GM12878 (cell line): ENCODE results near the gene TOP1. TPM values are rescaled to one million over a fixed set of nuclear protein-coding genes. Genes with fewer than 3 reads are reported as not detected.
A peak's percentile ranks its signal among the peaks of the same experiment; 100 is the strongest.

Experiments
- ATAC-seq: fragments of 200-7000 bp; cut with Tn5 transposase; 3 replicates; pipeline ENCODE4 v1.9.1; 2020; ENCODE audit warnings: mild to moderate bottlenecking, moderate library complexity
- BruUV-seq: library from RNA; stranded (reverse); fragments of 400-500 nt; replicated peaks from 2 replicates; lab custom pipeline; 2021; lab: Mats Ljungman, UMichigan
- CTCF ChIA-PET: fragments of 300-600 bp; sonication (Branson Sonifier 250); formaldehyde crosslinking; extraction: SDS; loops from one replicate; lab custom pipeline; 2021; ENCODE audit warnings: inconsistent platforms; lab: Yijun Ruan, JAX
- POLR2A ChIA-PET: fragments of 350-600 bp; formaldehyde crosslinking; extraction: SDS; loops from one replicate; lab custom pipeline; 2021; ENCODE audit warnings: inconsistent platforms; lab: Charles Lee
- RAD21 ChIA-PET: fragments of 300-600 bp; sonication (Branson Sonifier 250); formaldehyde crosslinking; loops from one replicate; lab custom pipeline; 2023; ENCODE audit warnings: antibody characterized with exemption; ENCODE audit not compliant: unreplicated experiment; lab: Charles Lee
- SMC1A ChIA-PET: fragments of 300-600 bp; sonication (Branson Sonifier 250); formaldehyde crosslinking; loops from one replicate; lab custom pipeline; 2023; ENCODE audit not compliant: unreplicated experiment, uncharacterized antibody; lab: Charles Lee
- DNase-seq: peaks from one replicate; pipeline ENCODE4 v3.0.0-alpha.2; 2011; ENCODE audit warnings: low read depth, low spot score
- FAIRE-seq: peaks from 3 replicates; lab custom pipeline; 2011; peaks lifted over from hg19 to GRCh38; lab: Jason Lieb, UNC
- H2AFZ ChIP-seq: 2 replicates; pipeline ENCODE4 v1.6.0; 2011; ENCODE audit warnings: low read depth, low read length, control low read depth; ENCODE audit not compliant: control insufficient read depth
- H3K27ac ChIP-seq: 2 replicates; pipeline ENCODE4 v1.5.1; 2011; ENCODE audit warnings: control low read depth; ENCODE audit not compliant: control insufficient read depth, insufficient read depth
- H3K27me3 ChIP-seq, 2 experiments: replicated peaks in 1 of 2; 2 replicates each; pipeline versions ENCODE4 v1.6.0 to v1.6.1; 2011; ENCODE audit warnings: low read length in 1 of 2; ENCODE audit not compliant: control insufficient read depth in 2 of 2, insufficient read depth in 2 of 2
- H3K36me3 ChIP-seq, 2 experiments: 2 replicates each; pipeline ENCODE4 v1.5.1; 2011; ENCODE audit warnings: low read length in 1 of 2; ENCODE audit not compliant: control insufficient read depth in 2 of 2, insufficient read depth in 2 of 2
- H3K4me1 ChIP-seq: 2 replicates; pipeline ENCODE4 v1.6.1; 2011; ENCODE audit warnings: mild to moderate bottlenecking, low read length, moderate library complexity, mixed read lengths; ENCODE audit not compliant: control insufficient read depth, insufficient read depth
- H3K4me2 ChIP-seq: 2 replicates; pipeline ENCODE4 v1.6.0; 2011; ENCODE audit warnings: control low read depth; ENCODE audit not compliant: control insufficient read depth, insufficient read depth
- H3K4me3 ChIP-seq: fragments of 200-600 bp; sonication (generic); 2 replicates; pipeline ENCODE4 v1.5.1; 2016
- H3K79me2 ChIP-seq: 2 replicates; pipeline ENCODE4 v1.6.0; 2011; ENCODE audit warnings: low read length; ENCODE audit not compliant: control insufficient read depth, insufficient read depth
- H3K9ac ChIP-seq: 2 replicates; pipeline ENCODE4 v1.8.0; 2011; ENCODE audit warnings: low read length, control low read depth, mixed read lengths; ENCODE audit not compliant: control insufficient read depth, insufficient read depth
- H3K9me3 ChIP-seq: replicated peaks from 3 replicates; pipeline ENCODE4 v1.5.1; 2011; ENCODE audit warnings: mild to moderate bottlenecking, low read length; ENCODE audit not compliant: control insufficient read depth, insufficient read depth
- H4K20me1 ChIP-seq: 2 replicates; pipeline ENCODE4 v1.6.0; 2011; ENCODE audit not compliant: control insufficient read depth, insufficient read depth
- CREB1 ChIP-seq: IDR thresholded peaks from 2 replicates; pipeline ENCODE4 v1.6.1; 2012; ENCODE audit warnings: low read depth, mild to moderate bottlenecking, inconsistent platforms
- NRF1 ChIP-seq: conservative IDR thresholded peaks from 2 replicates; pipeline ENCODE4 v1.6.1; 2011; ENCODE audit warnings: mild to moderate bottlenecking, low read depth, low read length, improper control_type of control experiment
- RAD21 ChIP-seq: IDR thresholded peaks from 2 replicates; pipeline ENCODE4 v1.6.1; 2011; ENCODE audit warnings: mild to moderate bottlenecking, low read depth, low read length, moderate library complexity; ENCODE audit not compliant: insufficient read depth
- SMAD1 ChIP-seq: fragments of 450-650 bp; IDR thresholded peaks from 2 replicates; pipeline ENCODE4 v1.6.1; 2018; ENCODE audit warnings: mild to moderate bottlenecking, low read depth; ENCODE audit not compliant: partially characterized antibody
- SMC3 ChIP-seq: IDR thresholded peaks from 2 replicates; pipeline ENCODE4 v1.6.1; 2011; ENCODE audit warnings: low read length, improper control_type of control experiment, borderline replicate concordance
- YY1 ChIP-seq: IDR thresholded peaks from 2 replicates; pipeline ENCODE4 v1.6.1; 2011; ENCODE audit warnings: low read depth, mild to moderate bottlenecking, low read length
- WGBS: methylation state at CpG from one replicate; pipeline ENCODE4 v1.1.6; 2016; ENCODE audit warnings: low lambda C conversion rate; ENCODE audit not compliant: insufficient replicate concordance, insufficient coverage; ENCODE audit errors: missing lambda C conversion rate; 5-methylcytosine and 5-hydroxymethylcytosine counted together
- in situ Hi-C: fragments of 300-500 bp; cut with MboI; formaldehyde crosslinking; loops from 9 replicates; pipeline ENCODE4 v1.14.3; 2018; ENCODE audit warnings: mixed read lengths
- intact Hi-C: fragments of 100-400 bp; cut with micrococcal nuclease; formaldehyde crosslinking; loops from one replicate; pipeline ENCODE4 v1.14.2; 2022; ENCODE audit not compliant: unreplicated experiment
- polyA plus RNA-seq, 11 experiments: library from polyadenylated mRNA; depleted of rRNA in 4 of 11; unstranded in 6 of 11; stranded (reverse) in 5 of 11; fragments of >200 nt; fragmentation: Nextera tagmentation in 4 of 11; fragmentation: Illumina TruSeq in 1 of 11; extraction: Ambion mirVana in 4 of 11; extraction: Trizol in 1 of 11; gene quantifications; 1 replicate in 1 of 11; 2 replicates in 10 of 11; pipeline versions ENCODE4 v1.2.1 to v1.2.3, GENCODE V29; 2011 to 2016; ENCODE audit warnings: inconsistent platforms in 2 of 11, missing spikeins in 2 of 11, low read depth in 1 of 11
- total RNA-seq, 4 experiments: library from RNA; depleted of rRNA in 3 of 4; stranded (reverse); fragments of >200 nt in 3 of 4; fragmentation: Illumina TruSeq in 1 of 4; extraction: Trizol in 1 of 4; gene quantifications; 2 replicates each; pipeline versions ENCODE4 v1.2.1 to v1.2.3, GENCODE V29; 2013 to 2021
- TF ChIP-seq, protein P1 (sequence below), 3 experiments: IDR thresholded peaks in 2 of 3; conservative IDR thresholded peaks in 1 of 3; 2 replicates each; pipeline ENCODE4 v1.5.1; 2011; ENCODE audit warnings: low read depth in 3 of 3, low read length in 3 of 3, mild to moderate bottlenecking in 3 of 3, control low read depth in 2 of 3, moderate library complexity in 2 of 3, inconsistent platforms in 1 of 3, mixed read lengths in 1 of 3; ENCODE audit not compliant: control insufficient read depth in 2 of 3, insufficient read depth in 1 of 3; ENCODE audit errors: extremely low read depth in 1 of 3

The TOP1 gene
- total and polyA plus RNA-seq, 10 of the 15 experiments (the other 5 are each of a cell fraction or from before 2014, with no cell fraction given) = 21.5 to 128 (median 47.3) TPM

GRCh38 chr20:41095110-41095969 is 66.7 kb downstream of the TOP1 start:
- Histone ChIP-seq H3K36me3 (peaks cover 22 to 33% of the 10 kb centered on the region in 2 experiments), H4K20me1 (no peaks in the 10 kb centered on the region), H3K79me2 (no peaks in the 10 kb centered on the region), H3K4me1 (no peaks in the 10 kb centered on the region), H3K4me3 (no peak overlapping the region), H3K4me2 (no peak overlapping the region), H3K27ac (no peak overlapping the region), H3K27me3 (no peaks in the 10 kb centered on the region), H3K9me3 (no peaks in the 10 kb centered on the region), H2AFZ (no peak overlapping the region)
- 33% methylated on average over 7 of the region's 7 CpGs for WGBS
- in situ Hi-C loops (loop anchor here (25.0 kb wide), 1 partner anchor 358 kb away; no protein-coding TSS in a partner anchor), intact Hi-C loops (loop anchor here (1.0 to 5.0 kb wide), 3 partner anchors 105 to 247 kb away; partner anchors contain the start of gene LPIN3)
- ATAC-seq (peak; percentile 88), DNase-seq (no peak), FAIRE-seq (no peak)
- SMC1A ChIA-PET = interaction anchor here (0.9 to 6.7 kb wide), 25 partner anchors 9 to 244 kb away, joined by 3 to 161 read pairs (median 6); no protein-coding TSS in a partner anchor
- TF ChIP-seq SMAD1 = no peak
- TF ChIP-seq, protein P1, sequence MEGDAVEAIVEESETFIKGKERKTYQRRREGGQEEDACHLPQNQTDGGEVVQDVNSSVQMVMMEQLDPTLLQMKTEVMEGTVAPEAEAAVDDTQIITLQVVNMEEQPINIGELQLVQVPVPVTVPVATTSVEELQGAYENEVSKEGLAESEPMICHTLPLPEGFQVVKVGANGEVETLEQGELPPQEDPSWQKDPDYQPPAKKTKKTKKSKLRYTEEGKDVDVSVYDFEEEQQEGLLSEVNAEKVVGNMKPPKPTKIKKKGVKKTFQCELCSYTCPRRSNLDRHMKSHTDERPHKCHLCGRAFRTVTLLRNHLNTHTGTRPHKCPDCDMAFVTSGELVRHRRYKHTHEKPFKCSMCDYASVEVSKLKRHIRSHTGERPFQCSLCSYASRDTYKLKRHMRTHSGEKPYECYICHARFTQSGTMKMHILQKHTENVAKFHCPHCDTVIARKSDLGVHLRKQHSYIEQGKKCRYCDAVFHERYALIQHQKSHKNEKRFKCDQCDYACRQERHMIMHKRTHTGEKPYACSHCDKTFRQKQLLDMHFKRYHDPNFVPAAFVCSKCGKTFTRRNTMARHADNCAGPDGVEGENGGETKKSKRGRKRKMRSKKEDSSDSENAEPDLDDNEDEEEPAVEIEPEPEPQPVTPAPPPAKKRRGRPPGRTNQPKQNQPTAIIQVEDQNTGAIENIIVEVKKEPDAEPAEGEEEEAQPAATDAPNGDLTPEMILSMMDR (IDR thresholded peaks at IDR 0.05 in 2 of 3, conservative IDR thresholded peaks at IDR 0.05 in 1 of 3; ENCODE audit: control insufficient read depth in 2 of 3, extremely low read depth in 1 of 3, insufficient read depth in 1 of 3, low read depth in 3 of 3, low read length in 3 of 3) = peak; percentile 74 to 85 (median 84)
- TF ChIP-seq CREB1 = no peak
- peak; percentile 85 for TF ChIP-seq RAD21
- TF ChIP-seq YY1 = peak; percentile 93
- no peak for TF ChIP-seq NRF1
- TF ChIP-seq SMC3 = peak; percentile 94
- TF ChIP-seq, all 136 proteins: peak for 4
- ChIA-PET POLR2A (interaction anchor here (0.5 to 4.0 kb wide), 4 partner anchors 104 to 461 kb away, joined by 3 to 24 read pairs (median 3); no protein-coding TSS in a partner anchor), RAD21 (interaction anchor here (0.6 to 7.1 kb wide), 27 partner anchors 10 to 1826 kb away, joined by 3 to 111 read pairs (median 5); no protein-coding TSS in a partner anchor), CTCF (interaction anchor here (0.7 to 10.1 kb wide), 33 partner anchors 9 to 803 kb away, joined by 3 to 326 read pairs (median 8); partner anchors contain the start of gene LPIN3)
- H3K9ac ChIP-seq = no peak overlapping the region
- BruUV-seq = no TSS peak
